NK-92 treated with Interleukin-12 subunit alpha and Interleukin-12 subunit beta, amount 100 ng/mL, for 24 hours (cell line): ENCODE measurements around the gene CD247.

Source experiments
- DNase-seq: peaks from one replicate; lab custom pipeline; 2025; lab: John Stamatoyannopoulos, UW

CD247 gene

GRCh38 chr1:167489571-167490340 is 28.6 kb downstream of the CD247 start:
- DNase-seq: no peak

- no peak for DNase-seq
These were observed 29.5 kb downstream of the CD247 start for GRCh38 chr1:167488786-167489185.

GRCh38 chr1:167487614-167488013 is 30.7 kb downstream of the CD247 start:
- DNase-seq: no peak

- no peak for DNase-seq
These were observed 32.1 kb downstream of the CD247 start for GRCh38 chr1:167486090-167486824.

- no peak for DNase-seq
These were observed 33.4 kb downstream of the CD247 start for GRCh38 chr1:167484726-167485502.

GRCh38 chr1:167483790-167484189 is 34.5 kb downstream of the CD247 start:
- DNase-seq: peak; percentile 18

- no peak for DNase-seq
These were observed 36.1 kb downstream of the CD247 start for GRCh38 chr1:167482184-167482583.

- DNase-seq: no peak
These were observed 38.9 kb downstream of the CD247 start for GRCh38 chr1:167479331-167479979.

GRCh38 chr1:167477986-167478385 is 40.3 kb downstream of the CD247 start:
- no peak for DNase-seq

GRCh38 chr1:167476061-167476460 is 42.3 kb downstream of the CD247 start:
- no peak for DNase-seq

GRCh38 chr1:167474191-167474641 is 44.1 kb downstream of the CD247 start:
- DNase-seq: no peak

- no peak for DNase-seq
These were observed 44.6 kb downstream of the CD247 start for GRCh38 chr1:167473761-167474160.

- no peak for DNase-seq
These were observed 45.4 kb downstream of the CD247 start for GRCh38 chr1:167472752-167473521.

GRCh38 chr1:167471568-167471967 is 46.8 kb downstream of the CD247 start:
- DNase-seq: no peak

- no peak for DNase-seq
These were observed 48.9 kb downstream of the CD247 start for GRCh38 chr1:167469280-167469965.

GRCh38 chr1:167467752-167468151 is 50.6 kb downstream of the CD247 start:
- DNase-seq: no peak

GRCh38 chr1:167467126-167467710 is 51.1 kb downstream of the CD247 start:
- DNase-seq: no peak

- DNase-seq: no peak
These were observed 52.6 kb downstream of the CD247 start for GRCh38 chr1:167465743-167466142.

- no peak for DNase-seq
These were observed 53.3 kb downstream of the CD247 start for GRCh38 chr1:167465018-167465417.

- DNase-seq: no peak
These were observed 54.3 kb downstream of the CD247 start for GRCh38 chr1:167463875-167464575.
